ENCODE measurements around the gene CALD1.

CALD1 gene

GRCh38 chr7:134828361-134828760 is 48.9 kb downstream of the CALD1 start:
- DNase-seq (ENCODE audit: low read depth), result no peak

- no peak for DNase-seq (ENCODE audit: low read depth)
These were observed 50.0 kb downstream of the CALD1 start for GRCh38 chr7:134829380-134829986.

- DNase-seq (ENCODE audit: low read depth), result no peak
These were observed 52.4 kb downstream of the CALD1 start for GRCh38 chr7:134831862-134832261.

- no peak for DNase-seq (ENCODE audit: low read depth)
These were observed 52.9 kb downstream of the CALD1 start for GRCh38 chr7:134832367-134832766.

GRCh38 chr7:134834689-134835462 is 55.4 kb downstream of the CALD1 start:
- DNase-seq (ENCODE audit: low read depth), result no peak

- no peak for DNase-seq (ENCODE audit: low read depth)
These were observed 56.0 kb downstream of the CALD1 start for GRCh38 chr7:134835463-134835823.

- DNase-seq (ENCODE audit: low read depth), result no peak
These were observed 57.0 kb downstream of the CALD1 start for GRCh38 chr7:134836447-134836846.

- DNase-seq (ENCODE audit: low read depth), result no peak
These were observed 59.9 kb downstream of the CALD1 start for GRCh38 chr7:134839298-134839697.

GRCh38 chr7:134842062-134842461 is 62.6 kb downstream of the CALD1 start:
- no peak for DNase-seq (ENCODE audit: low read depth)

GRCh38 chr7:134842886-134843430 is 63.5 kb downstream of the CALD1 start:
- DNase-seq (ENCODE audit: low read depth), result no peak

GRCh38 chr7:134844200-134844599 is 64.8 kb downstream of the CALD1 start:
- DNase-seq (ENCODE audit: low read depth), result no peak

GRCh38 chr7:134845461-134845860 is 66.0 kb downstream of the CALD1 start:
- DNase-seq (ENCODE audit: low read depth), result no peak

- DNase-seq (ENCODE audit: low read depth), result no peak
These were observed 68.6 kb downstream of the CALD1 start for GRCh38 chr7:134847851-134848588.

- no peak for DNase-seq (ENCODE audit: low read depth)
These were observed 70.6 kb downstream of the CALD1 start for GRCh38 chr7:134850066-134850465.

- DNase-seq (ENCODE audit: low read depth), result no peak
These were observed 71.7 kb downstream of the CALD1 start for GRCh38 chr7:134851141-134851540.

- no peak for DNase-seq (ENCODE audit: low read depth)
These were observed 73.2 kb downstream of the CALD1 start for GRCh38 chr7:134852625-134853024.

- no peak for DNase-seq (ENCODE audit: low read depth)
These were observed 75.4 kb downstream of the CALD1 start for GRCh38 chr7:134854816-134855215.

GRCh38 chr7:134855442-134855841 is 76.0 kb downstream of the CALD1 start:
- no peak for DNase-seq (ENCODE audit: low read depth)

- no peak for DNase-seq (ENCODE audit: low read depth)
These were observed 76.7 kb downstream of the CALD1 start for GRCh38 chr7:134856091-134856490.

GRCh38 chr7:134856691-134857090 is 77.3 kb downstream of the CALD1 start:
- DNase-seq (ENCODE audit: low read depth), result no peak

GRCh38 chr7:134857958-134858357 is 78.5 kb downstream of the CALD1 start:
- DNase-seq (ENCODE audit: low read depth), result no peak

GRCh38 chr7:134859783-134860182 is 80.3 kb downstream of the CALD1 start:
- no peak for DNase-seq (ENCODE audit: low read depth)

All from activated T-cell treated with anti-CD3 and anti-CD28 coated beads for 1 hour (primary cell).